Gastrocnemius medialis (tissue), 4 donors: Measurements from ENCODE around the gene SLC9A5. TPM values are rescaled to one million over a fixed set of nuclear protein-coding genes. Genes with fewer than 3 reads are reported as not detected.

ENCODE experiments used
- ATAC-seq, 2 donors: fragments of 150-250 bp; one replicate each; pipeline ENCODE4 v1.9.1; 2016
- DNase-seq, 2 donors: peaks; one replicate each; pipeline ENCODE4 v3.0.0-alpha.2; 2019
- H3K27ac ChIP-seq, 4 donors: fragments of 200-600 bp; sonication (generic); 1 replicate in 1 of 4; 2 replicates in 3 of 4; pipeline ENCODE4 v1.5.1; 2016 to 2018; ENCODE audit warnings: mild to moderate bottlenecking in 2 of 4, moderate library complexity in 1 of 4
- H3K27me3 ChIP-seq, 3 donors: fragments of 200-600 bp; sonication (generic) in 2 of 3; 1 replicate in 1 of 3; 2 replicates in 2 of 3; pipeline versions ENCODE4 v1.5.1 to v1.6.0; 2016 to 2019; ENCODE audit warnings: mild to moderate bottlenecking in 1 of 3, moderate library complexity in 1 of 3
- H3K36me3 ChIP-seq, 2 donors: fragments of 200-600 bp; sonication (generic) in 1 of 2; one replicate each; pipeline ENCODE4 v1.5.1; 2017 to 2018
- H3K4me1 ChIP-seq, 2 donors: fragments of 200-600 bp; sonication (generic) in 1 of 2; one replicate each; pipeline ENCODE4 v1.5.1; 2016 to 2017; ENCODE audit warnings: mild to moderate bottlenecking in 2 of 2
- H3K4me3 ChIP-seq, 4 donors: fragments of 200-600 bp; sonication (generic) in 3 of 4; 1 replicate in 1 of 4; 2 replicates in 3 of 4; pipeline ENCODE4 v1.5.1; 2016 to 2019; ENCODE audit warnings: mild to moderate bottlenecking in 2 of 4
- H3K9me3 ChIP-seq, 3 donors: fragments of 200-600 bp; sonication (generic) in 2 of 3; 1 replicate in 1 of 3; 2 replicates in 2 of 3; pipeline ENCODE4 v1.5.1; 2016 to 2019
- CTCF ChIP-seq, 5 experiments: fragments of 450-650 bp in 3 of 5; fragments of 200-600 bp in 2 of 5; sonication (generic) in 2 of 5; IDR thresholded peaks in 4 of 5; conservative IDR thresholded peaks in 1 of 5; 1 replicate in 4 of 5; 2 replicates in 1 of 5; pipeline ENCODE4 v1.5.1; 2016 to 2019; ENCODE audit warnings: antibody characterized with exemption in 5 of 5, mild to moderate bottlenecking in 3 of 5, moderate library complexity in 3 of 5
- POLR2A ChIP-seq, 2 donors: fragments of 450-650 bp; IDR thresholded peaks; one replicate each; pipeline ENCODE4 v1.6.1; 2017; ENCODE audit warnings: antibody characterized with exemption in 2 of 2, mild to moderate bottlenecking in 2 of 2, moderate library complexity in 2 of 2
- in situ Hi-C, 4 donors: fragments of 200-750 bp; cut with MboI; loops; one replicate each; pipeline versions ENCODE4 v1.15.0 to v1.8.0; 2017; ENCODE audit warnings: low sequenced_read_pairs in 4 of 4
- intact Hi-C: fragments of 100-400 bp; cut with DNase I; formaldehyde crosslinking; loops from one replicate; pipeline ENCODE4 v1.15.1; 2023; ENCODE audit warnings: low total_unique reads
- total RNA-seq, 4 donors: library from RNA; depleted of rRNA; stranded (reverse); fragments of >200 nt; gene quantifications; one replicate each; pipeline versions ENCODE4 v1.1.0 to v1.2.3, GENCODE V29; 2016

SLC9A5 gene
- total RNA-seq, 4 donors from 2014 or later = 0.61 to 2.0 (median 1.2) TPM

DNA sequence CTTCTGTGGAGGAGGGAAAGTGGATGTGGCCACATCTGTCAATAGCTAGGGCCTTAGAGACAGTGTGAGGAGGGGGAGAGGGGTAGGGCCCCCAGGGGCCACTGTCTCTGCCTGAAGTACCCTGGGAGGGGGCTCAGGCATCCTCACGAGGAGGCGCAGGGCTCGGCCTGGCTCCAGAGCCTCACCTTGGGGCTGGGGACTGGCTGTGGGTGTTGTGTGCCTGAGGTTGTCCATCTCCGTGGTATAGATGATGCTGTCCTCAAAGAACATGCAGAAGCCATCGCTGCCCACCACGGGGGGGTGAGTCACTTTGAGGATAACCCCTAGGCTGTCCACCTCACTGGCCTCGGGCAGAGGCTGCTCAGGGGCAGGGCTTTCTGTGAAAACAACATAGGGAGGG, 42.7 kb downstream of the SLC9A5 start:
- no peak overlapping the region for H3K4me3 ChIP-seq
- no peaks in the 10 kb centered on the region for H3K36me3 ChIP-seq
- no peak for TF ChIP-seq CTCF (IDR thresholded peaks at IDR 0.05 in 4 of 5, conservative IDR thresholded peaks at IDR 0.05 in 1 of 5)
- intact Hi-C loops = no loop called here
- no peaks in the 10 kb centered on the region for H3K27me3 ChIP-seq
- no peaks in the 10 kb centered on the region for H3K4me1 ChIP-seq
- H3K9me3 ChIP-seq = no peaks in the 10 kb centered on the region
- DNase-seq (no peak), ATAC-seq (peak in 1 of 2 donors; percentile 39)
- no peak overlapping the region for H3K27ac ChIP-seq
- in situ Hi-C loops = no loop called here

DNA sequence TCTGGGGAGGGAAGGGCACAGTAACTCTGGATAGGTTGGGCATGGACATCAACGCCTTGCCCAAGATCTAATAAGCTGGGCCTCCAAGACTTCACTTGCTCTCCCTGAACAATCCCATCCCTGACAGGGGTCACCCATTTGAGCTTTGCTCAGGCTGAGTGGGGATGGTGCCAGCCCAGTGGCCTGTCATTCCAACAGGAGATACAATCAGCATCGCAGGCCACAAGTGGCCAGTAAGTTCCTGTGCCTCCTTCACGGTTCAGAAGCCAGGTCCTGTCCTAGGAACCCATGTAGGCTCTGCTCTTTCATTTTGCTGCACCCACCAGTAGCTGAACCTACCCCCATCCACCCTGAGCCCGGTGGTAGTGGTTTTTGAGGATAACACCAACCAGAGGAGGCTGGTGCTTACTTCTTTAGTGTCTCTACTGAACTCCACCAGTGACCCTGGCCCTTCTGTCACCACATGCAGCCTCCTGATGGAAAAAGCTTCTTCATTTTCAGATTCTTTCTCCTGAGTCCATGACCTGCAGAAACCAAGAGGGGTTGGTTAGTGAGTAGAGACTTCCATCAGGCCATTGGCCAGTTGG, 45.5 kb downstream of the SLC9A5 start:
- Histone ChIP-seq H3K4me3 (no peak overlapping the region), H3K4me1 (no peaks in the 10 kb centered on the region), H3K27me3 (no peaks in the 10 kb centered on the region), H3K36me3 (no peaks in the 10 kb centered on the region), H3K27ac (no peak overlapping the region), H3K9me3 (no peaks in the 10 kb centered on the region)
- DNase-seq = no peak
- no peak for ATAC-seq
- in situ Hi-C loops = no loop called here
- intact Hi-C loops = no loop called here
- no peak for TF ChIP-seq POLR2A (IDR thresholded peaks at IDR 0.05)
- TF ChIP-seq CTCF (IDR thresholded peaks at IDR 0.05 in 4 of 5, conservative IDR thresholded peaks at IDR 0.05 in 1 of 5) = no peak

DNA sequence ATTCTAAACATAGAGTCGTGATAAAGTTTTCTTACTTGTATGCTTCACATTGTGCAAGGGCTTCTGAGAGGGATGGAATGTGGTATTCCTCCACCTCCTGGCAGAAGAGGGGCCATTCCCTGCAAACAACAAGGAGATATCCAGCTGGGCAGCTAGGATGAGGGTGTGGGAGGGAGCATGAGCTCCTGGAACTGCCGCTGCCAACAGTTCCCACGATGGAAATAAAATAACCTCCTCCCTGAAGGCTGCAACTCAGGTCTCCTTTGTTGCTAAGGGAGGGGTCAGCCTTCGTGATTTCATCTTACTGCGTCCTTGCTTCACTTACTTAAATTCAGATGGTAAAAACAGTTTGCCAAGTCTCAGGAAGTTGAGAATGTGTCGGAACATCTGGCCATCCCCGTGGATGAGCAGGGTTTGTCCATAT, 46.2 kb downstream of the SLC9A5 start:
- TF ChIP-seq POLR2A (IDR thresholded peaks at IDR 0.05) (no peak), CTCF (IDR thresholded peaks at IDR 0.05 in 4 of 5, conservative IDR thresholded peaks at IDR 0.05 in 1 of 5) (no peak)
- Histone ChIP-seq H3K9me3 (no peaks in the 10 kb centered on the region), H3K27me3 (no peaks in the 10 kb centered on the region), H3K4me3 (no peak overlapping the region), H3K27ac (no peak overlapping the region), H3K36me3 (no peaks in the 10 kb centered on the region), H3K4me1 (no peaks in the 10 kb centered on the region)
- in situ Hi-C loops (no loop called here), intact Hi-C loops (no loop called here)
- no peak for ATAC-seq
- DNase-seq = no peak

- no peak for TF ChIP-seq POLR2A (IDR thresholded peaks at IDR 0.05)
- TF ChIP-seq CTCF (IDR thresholded peaks at IDR 0.05 in 4 of 5, conservative IDR thresholded peaks at IDR 0.05 in 1 of 5) = no peak
- Histone ChIP-seq H3K27ac (no peak overlapping the region), H3K27me3 (no peaks in the 10 kb centered on the region), H3K36me3 (no peaks in the 10 kb centered on the region), H3K4me1 (no peaks in the 10 kb centered on the region), H3K9me3 (no peaks in the 10 kb centered on the region), H3K4me3 (no peak overlapping the region)
- DNase-seq (no peak), ATAC-seq (no peak)
- intact Hi-C loops (no loop called here), in situ Hi-C loops (no loop called here)
Measured at GRCh38 chr16:67296420-67296819, 47.6 kb downstream of the SLC9A5 start.

- in situ Hi-C loops (no loop called here), intact Hi-C loops (no loop called here)
- Histone ChIP-seq H3K36me3 (no peaks in the 10 kb centered on the region), H3K27ac (no peak overlapping the region), H3K9me3 (no peaks in the 10 kb centered on the region), H3K27me3 (no peaks in the 10 kb centered on the region), H3K4me3 (no peak overlapping the region), H3K4me1 (no peaks in the 10 kb centered on the region)
- DNase-seq (no peak), ATAC-seq (no peak)
- no peak for TF ChIP-seq POLR2A (IDR thresholded peaks at IDR 0.05)
- TF ChIP-seq CTCF (IDR thresholded peaks at IDR 0.05 in 4 of 5, conservative IDR thresholded peaks at IDR 0.05 in 1 of 5) = no peak
Measured at GRCh38 chr16:67298277-67298676, 49.5 kb downstream of the SLC9A5 start.
